H9 (cell line): ENCODE measurements around the gene GPR34. TPM values are rescaled to one million over a fixed set of nuclear protein-coding genes. Genes with fewer than 3 reads are reported as not detected.

Source experiments
- DNase-seq: peaks from one replicate; pipeline ENCODE4 v3.0.0-alpha.2; 2017
- H2AFZ ChIP-seq: one replicate; pipeline ENCODE4 v1.6.1; 2013; ENCODE audit warnings: mild to moderate bottlenecking, low read length, control low read depth, moderate library complexity
- H2AK5ac ChIP-seq: 2 replicates; pipeline ENCODE4 v1.6.1; 2013; ENCODE audit warnings: low read length, control low read depth, mixed read lengths; ENCODE audit not compliant: insufficient read length
- H2BK120ac ChIP-seq: one replicate; pipeline ENCODE4 v1.6.1; 2013; ENCODE audit warnings: low read depth, mild to moderate bottlenecking, low read length, control low read depth, inconsistent platforms; ENCODE audit not compliant: poor library complexity, severe bottlenecking
- H2BK12ac ChIP-seq: 2 replicates; pipeline ENCODE4 v1.6.1; 2013; ENCODE audit warnings: low read length, control low read depth, mixed read lengths, low read depth; ENCODE audit not compliant: insufficient read length
- H2BK15ac ChIP-seq: 2 replicates; pipeline ENCODE4 v1.6.1; 2013; ENCODE audit warnings: low read depth, low read length, control low read depth
- H2BK20ac ChIP-seq: one replicate; pipeline ENCODE4 v1.6.1; 2013; ENCODE audit warnings: low read depth, mild to moderate bottlenecking, low read length, control low read depth, inconsistent platforms; ENCODE audit not compliant: poor library complexity, severe bottlenecking
- H2BK5ac ChIP-seq: 2 replicates; pipeline ENCODE4 v1.6.1; 2013; ENCODE audit warnings: low read length, control low read depth, mixed read lengths; ENCODE audit not compliant: insufficient read length
- H3K14ac ChIP-seq: 2 replicates; pipeline ENCODE4 v1.6.1; 2013; ENCODE audit warnings: low read length, control low read depth; ENCODE audit not compliant: insufficient read depth
- H3K18ac ChIP-seq: 2 replicates; pipeline ENCODE4 v1.6.1; 2013; ENCODE audit warnings: low read depth, mild to moderate bottlenecking, mixed read lengths, low read length, control low read depth; ENCODE audit not compliant: insufficient read length
- H3K23ac ChIP-seq: 2 replicates; pipeline ENCODE4 v1.6.1; 2013; ENCODE audit warnings: low read length, control low read depth, mixed read lengths, low read depth; ENCODE audit not compliant: insufficient read length
- H3K23me2 ChIP-seq: 2 replicates; pipeline ENCODE4 v1.6.1; 2013; ENCODE audit warnings: low read depth, mild to moderate bottlenecking, mixed read lengths, low read length, control low read depth; ENCODE audit not compliant: insufficient read length, poor library complexity, severe bottlenecking
- H3K27ac ChIP-seq: 2 replicates; pipeline ENCODE4 v1.5.1; 2013; ENCODE audit warnings: low read length, control low read depth, mixed read lengths, low read depth; ENCODE audit not compliant: insufficient read length
- H3K27me3 ChIP-seq: 2 replicates; pipeline ENCODE4 v1.6.1; 2013; ENCODE audit warnings: low read length, control low read depth, inconsistent platforms; ENCODE audit not compliant: insufficient read depth
- H3K4ac ChIP-seq: 2 replicates; pipeline ENCODE4 v1.6.1; 2013; ENCODE audit warnings: low read depth, mild to moderate bottlenecking, control low read depth, inconsistent platforms, low read length, moderate library complexity
- H3K4me1 ChIP-seq: 2 replicates; pipeline ENCODE4 v1.6.1; 2013; ENCODE audit warnings: low read length, control low read depth, inconsistent platforms; ENCODE audit not compliant: insufficient read depth
- H3K4me2 ChIP-seq: 2 replicates; pipeline ENCODE4 v1.6.1; 2013; ENCODE audit warnings: low read length, control low read depth, mixed read lengths; ENCODE audit not compliant: insufficient read length, insufficient read depth
- H3K56ac ChIP-seq: 2 replicates; pipeline ENCODE4 v1.6.1; 2013; ENCODE audit warnings: low read depth, mild to moderate bottlenecking, mixed read lengths, low read length, control low read depth; ENCODE audit not compliant: insufficient read length
- H3K79me1 ChIP-seq: 2 replicates; pipeline ENCODE4 v1.6.1; 2013; ENCODE audit warnings: low read depth, mild to moderate bottlenecking, moderate library complexity, low read length, control low read depth, inconsistent platforms; ENCODE audit not compliant: insufficient read depth, poor library complexity, severe bottlenecking
- H3K79me2 ChIP-seq: 2 replicates; pipeline ENCODE4 v1.6.1; 2013; ENCODE audit warnings: low read length, control low read depth, inconsistent platforms; ENCODE audit not compliant: insufficient read depth
- H3K9ac ChIP-seq: 2 replicates; pipeline ENCODE4 v1.6.1; 2013; ENCODE audit warnings: low read length, control low read depth, mixed read lengths; ENCODE audit not compliant: insufficient read length; ENCODE audit errors: extremely low read depth
- H3K9me3 ChIP-seq: one replicate; pipeline ENCODE4 v1.6.1; 2013; ENCODE audit warnings: low read depth, low read length, inconsistent platforms; ENCODE audit not compliant: control insufficient read depth
- H3T11ph ChIP-seq: one replicate; pipeline ENCODE4 v1.6.1; 2013; ENCODE audit warnings: mild to moderate bottlenecking, low read length, control low read depth, inconsistent platforms
- H4K20me1 ChIP-seq: one replicate; pipeline ENCODE4 v1.6.1; 2013; ENCODE audit not compliant: control insufficient read depth, insufficient read length, insufficient read depth
- H4K5ac ChIP-seq: 2 replicates; pipeline ENCODE4 v1.6.1; 2013; ENCODE audit warnings: low read depth, mild to moderate bottlenecking, mixed read lengths, low read length, control low read depth; ENCODE audit not compliant: insufficient read length
- H4K8ac ChIP-seq: replicated peaks from 2 replicates; pipeline ENCODE4 v1.6.1; 2013; ENCODE audit warnings: low read length, control low read depth, mixed read lengths, low read depth; ENCODE audit not compliant: insufficient read length
- H4K91ac ChIP-seq: 2 replicates; pipeline ENCODE4 v1.6.1; 2013; ENCODE audit warnings: low read depth, mild to moderate bottlenecking, moderate library complexity, mixed read lengths, low read length, control low read depth; ENCODE audit not compliant: insufficient read length
- H3K27ac Mint-ChIP-seq, 3 experiments: 2 replicates in 2 of 3; 3 replicates in 1 of 3; pipeline ENCODE4 v1.8.0; 2020 to 2021; ENCODE audit warnings: mixed read lengths in 3 of 3, mild to moderate bottlenecking in 1 of 3, moderate library complexity in 1 of 3
- H3K27me3 Mint-ChIP-seq: 2 replicates; pipeline ENCODE4 v1.8.0; 2021; ENCODE audit warnings: low read depth, mild to moderate bottlenecking, moderate library complexity, mixed read lengths
- H3K36me3 Mint-ChIP-seq, 3 experiments: 2 replicates in 2 of 3; 3 replicates in 1 of 3; pipeline ENCODE4 v1.8.0; 2020 to 2021; ENCODE audit warnings: low read depth in 3 of 3, mixed read lengths in 3 of 3; ENCODE audit not compliant: insufficient read depth in 1 of 3
- H3K4me1 Mint-ChIP-seq, 2 experiments: 2 replicates each; pipeline ENCODE4 v1.8.0; 2020; ENCODE audit warnings: mixed read lengths in 2 of 2
- H3K4me3 Mint-ChIP-seq, 2 experiments: 2 replicates in 1 of 2; 3 replicates in 1 of 2; pipeline ENCODE4 v1.8.0; 2020 to 2021; ENCODE audit warnings: mild to moderate bottlenecking in 2 of 2, mixed read lengths in 2 of 2, moderate library complexity in 1 of 2
- H3K9me3 Mint-ChIP-seq, 2 experiments: 2 replicates in 1 of 2; 3 replicates in 1 of 2; pipeline ENCODE4 v1.8.0; 2020; ENCODE audit warnings: mild to moderate bottlenecking in 2 of 2, mixed read lengths in 2 of 2, moderate library complexity in 1 of 2
- WGBS: extraction: QIAGEN DNeasy Blood & Tissue Kit; methylation state at CpG from one replicate; pipeline ENCODE4 v1.1.7; 2013; ENCODE audit warnings: missing lambda C conversion rate, low lambda C conversion rate, mixed read lengths; ENCODE audit not compliant: insufficient read length; ENCODE audit errors: extremely low coverage; 5-methylcytosine and 5-hydroxymethylcytosine counted together
- total RNA-seq: library from RNA; stranded (reverse); gene quantifications from 2 replicates; pipeline ENCODE4 v1.2.1, GENCODE V29; 2021
- TF ChIP-seq, protein P1 (sequence below): fragments of 200-600 bp; sonication (generic); conservative IDR thresholded peaks from 3 replicates; pipeline ENCODE4 v1.8.0; 2021; ENCODE audit warnings: antibody characterized with exemption, mild to moderate bottlenecking

The GPR34 gene
- total RNA-seq, 1 experiment from 2014 or later: not detected

GRCh38 chrX:41730081-41730480 lies 41.3 kb downstream of the GPR34 start:
- Histone ChIP-seq H4K20me1 (no peaks in the 10 kb centered on the region), H3K14ac (no peak overlapping the region), H2AFZ (no peak overlapping the region), H4K8ac (no peak overlapping the region), H3K27me3 (no peaks in the 10 kb centered on the region), H4K5ac (no peak overlapping the region), H3K79me2 (no peaks in the 10 kb centered on the region), H3K23me2 (no peaks in the 10 kb centered on the region), H2BK120ac (no peak overlapping the region), H3K4me2 (no peak overlapping the region), H2BK15ac (no peak overlapping the region), H4K91ac (no peak overlapping the region), H3K79me1 (no peaks in the 10 kb centered on the region), H3K9ac (no peak overlapping the region), H3K27ac (no peak overlapping the region), H3K9me3 (no peaks in the 10 kb centered on the region), H3K18ac (no peak overlapping the region), H3K56ac (no peak overlapping the region), H2AK5ac (no peak overlapping the region), H3K23ac (no peak overlapping the region), H2BK12ac (no peak overlapping the region), H3T11ph (no peak overlapping the region), H3K4me1 (no peaks in the 10 kb centered on the region; the same call in 1 of the 2 replicates), H2BK5ac (no peak overlapping the region), H2BK20ac (no peak overlapping the region), H3K4ac (no peak overlapping the region)
- TF ChIP-seq, protein P1, sequence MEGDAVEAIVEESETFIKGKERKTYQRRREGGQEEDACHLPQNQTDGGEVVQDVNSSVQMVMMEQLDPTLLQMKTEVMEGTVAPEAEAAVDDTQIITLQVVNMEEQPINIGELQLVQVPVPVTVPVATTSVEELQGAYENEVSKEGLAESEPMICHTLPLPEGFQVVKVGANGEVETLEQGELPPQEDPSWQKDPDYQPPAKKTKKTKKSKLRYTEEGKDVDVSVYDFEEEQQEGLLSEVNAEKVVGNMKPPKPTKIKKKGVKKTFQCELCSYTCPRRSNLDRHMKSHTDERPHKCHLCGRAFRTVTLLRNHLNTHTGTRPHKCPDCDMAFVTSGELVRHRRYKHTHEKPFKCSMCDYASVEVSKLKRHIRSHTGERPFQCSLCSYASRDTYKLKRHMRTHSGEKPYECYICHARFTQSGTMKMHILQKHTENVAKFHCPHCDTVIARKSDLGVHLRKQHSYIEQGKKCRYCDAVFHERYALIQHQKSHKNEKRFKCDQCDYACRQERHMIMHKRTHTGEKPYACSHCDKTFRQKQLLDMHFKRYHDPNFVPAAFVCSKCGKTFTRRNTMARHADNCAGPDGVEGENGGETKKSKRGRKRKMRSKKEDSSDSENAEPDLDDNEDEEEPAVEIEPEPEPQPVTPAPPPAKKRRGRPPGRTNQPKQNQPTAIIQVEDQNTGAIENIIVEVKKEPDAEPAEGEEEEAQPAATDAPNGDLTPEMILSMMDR: no peak
- H3K27ac Mint-ChIP-seq: no peak overlapping the region; a peak in 1 of 7 replicates
- peaks cover 6 to 10% of the 10 kb centered on the region in 2 experiments; a peak in 3 of 4 replicates for H3K4me1 Mint-ChIP-seq
- H3K9me3 Mint-ChIP-seq: peaks cover 29 to 37% of the 10 kb centered on the region in 2 experiments
- H3K4me3 Mint-ChIP-seq: no peak overlapping the region
- peaks cover 0 to 2% (median 0%) of the 10 kb centered on the region in 3 experiments; a peak in 1 of 7 replicates for H3K36me3 Mint-ChIP-seq
- H3K27me3 Mint-ChIP-seq: no peaks in the 10 kb centered on the region
- DNase-seq: no peak
- WGBS: no CpG with 5 or more reads among the region's 2 CpGs
